ENCODE measurements around the gene NAA60. TPM values are rescaled to one million over a fixed set of nuclear protein-coding genes. Genes with fewer than 3 reads are reported as not detected.

NAA60 gene
- polyA plus RNA-seq, 1 of the 3 experiments (the other 2 are of a cell fraction): 17.2 TPM

DNA sequence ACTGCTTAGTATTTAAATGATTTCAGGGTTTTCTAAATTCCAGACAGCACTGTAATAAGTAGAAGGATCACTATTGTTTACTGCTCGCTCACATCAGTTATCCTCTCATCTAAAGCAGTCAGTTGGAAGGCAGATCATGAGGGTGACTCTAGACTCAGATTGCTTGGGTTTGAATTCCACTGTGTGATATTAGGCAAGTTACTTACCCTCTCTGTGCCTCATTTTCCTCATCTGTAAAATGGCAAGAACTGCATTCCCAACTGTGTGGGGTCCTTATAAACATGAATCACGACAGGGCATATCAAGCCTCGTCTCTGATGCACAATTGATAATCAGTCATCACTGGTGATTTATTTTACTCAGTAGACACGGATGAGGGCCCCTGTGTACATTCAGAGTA is 72.4 kb downstream of the NAA60 start:
- peaks cover 32 to 72% of the 10 kb centered on the region in 2 experiments for H3K36me3 ChIP-seq (replicated peaks in 1 of 2; ENCODE audit: control insufficient read depth in 1 of 2, insufficient read depth in 2 of 2, low read length in 1 of 2)
- H3K27me3 ChIP-seq (ENCODE audit: insufficient read depth): no peaks in the 10 kb centered on the region
- H2AFZ ChIP-seq (ENCODE audit: low read depth): no peak overlapping the region
- ChIA-PET CTCF (no interaction called here), POLR2A (no interaction called here)
- H3K27ac ChIP-seq (ENCODE audit: low read depth in 2 of 2, low read length in 1 of 2): no peak overlapping the region
- H3K4me3 ChIP-seq (ENCODE audit: low read depth in 2 of 2, low read length in 1 of 2): no peak overlapping the region
- H3F3A ChIP-seq (replicated peaks; ENCODE audit: insufficient read depth): peaks cover 3% of the 10 kb centered on the region
- no peak overlapping the region for H3K4me2 ChIP-seq
- DNase-seq: no peak
- H3K4me1 ChIP-seq (ENCODE audit: control insufficient read depth in 1 of 2, insufficient read depth in 2 of 2, low read depth in 1 of 2, low read length in 1 of 2): no peaks in the 10 kb centered on the region; a peak in 1 of 4 replicates
- H3K9me2 ChIP-seq: no peaks in the 10 kb centered on the region
- H3K79me2 ChIP-seq (ENCODE audit: insufficient read depth): no peaks in the 10 kb centered on the region
- TF ChIP-seq FOSL2 (IDR thresholded peaks at IDR 0.05; ENCODE audit: borderline replicate concordance, low read depth) (no peak), RXRA (IDR thresholded peaks at IDR 0.05; ENCODE audit: borderline replicate concordance, low read depth) (no peak), FOXM1 (IDR thresholded peaks at IDR 0.05; ENCODE audit: low read depth) (no peak), RAD21 (IDR thresholded peaks at IDR 0.05; ENCODE audit: low read length) (no peak)
- TF ChIP-seq, protein P1, sequence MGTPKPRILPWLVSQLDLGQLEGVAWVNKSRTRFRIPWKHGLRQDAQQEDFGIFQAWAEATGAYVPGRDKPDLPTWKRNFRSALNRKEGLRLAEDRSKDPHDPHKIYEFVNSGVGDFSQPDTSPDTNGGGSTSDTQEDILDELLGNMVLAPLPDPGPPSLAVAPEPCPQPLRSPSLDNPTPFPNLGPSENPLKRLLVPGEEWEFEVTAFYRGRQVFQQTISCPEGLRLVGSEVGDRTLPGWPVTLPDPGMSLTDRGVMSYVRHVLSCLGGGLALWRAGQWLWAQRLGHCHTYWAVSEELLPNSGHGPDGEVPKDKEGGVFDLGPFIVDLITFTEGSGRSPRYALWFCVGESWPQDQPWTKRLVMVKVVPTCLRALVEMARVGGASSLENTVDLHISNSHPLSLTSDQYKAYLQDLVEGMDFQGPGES (IDR thresholded peaks at IDR 0.05; ENCODE audit: low read depth, low read length): no peak
- TF ChIP-seq, protein P2, sequence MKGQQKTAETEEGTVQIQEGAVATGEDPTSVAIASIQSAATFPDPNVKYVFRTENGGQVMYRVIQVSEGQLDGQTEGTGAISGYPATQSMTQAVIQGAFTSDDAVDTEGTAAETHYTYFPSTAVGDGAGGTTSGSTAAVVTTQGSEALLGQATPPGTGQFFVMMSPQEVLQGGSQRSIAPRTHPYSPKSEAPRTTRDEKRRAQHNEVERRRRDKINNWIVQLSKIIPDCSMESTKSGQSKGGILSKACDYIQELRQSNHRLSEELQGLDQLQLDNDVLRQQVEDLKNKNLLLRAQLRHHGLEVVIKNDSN (IDR thresholded peaks at IDR 0.05; ENCODE audit: borderline replicate concordance, low read depth): no peak
- H3K9ac ChIP-seq: no peak overlapping the region
- H4K20me1 ChIP-seq (ENCODE audit: insufficient read depth): no peaks in the 10 kb centered on the region
- 91% methylated on average over 4 of the region's 4 CpGs for WGBS (ENCODE audit: low lambda C conversion rate)
- H3K9me3 ChIP-seq: no peaks in the 10 kb centered on the region

DNA sequence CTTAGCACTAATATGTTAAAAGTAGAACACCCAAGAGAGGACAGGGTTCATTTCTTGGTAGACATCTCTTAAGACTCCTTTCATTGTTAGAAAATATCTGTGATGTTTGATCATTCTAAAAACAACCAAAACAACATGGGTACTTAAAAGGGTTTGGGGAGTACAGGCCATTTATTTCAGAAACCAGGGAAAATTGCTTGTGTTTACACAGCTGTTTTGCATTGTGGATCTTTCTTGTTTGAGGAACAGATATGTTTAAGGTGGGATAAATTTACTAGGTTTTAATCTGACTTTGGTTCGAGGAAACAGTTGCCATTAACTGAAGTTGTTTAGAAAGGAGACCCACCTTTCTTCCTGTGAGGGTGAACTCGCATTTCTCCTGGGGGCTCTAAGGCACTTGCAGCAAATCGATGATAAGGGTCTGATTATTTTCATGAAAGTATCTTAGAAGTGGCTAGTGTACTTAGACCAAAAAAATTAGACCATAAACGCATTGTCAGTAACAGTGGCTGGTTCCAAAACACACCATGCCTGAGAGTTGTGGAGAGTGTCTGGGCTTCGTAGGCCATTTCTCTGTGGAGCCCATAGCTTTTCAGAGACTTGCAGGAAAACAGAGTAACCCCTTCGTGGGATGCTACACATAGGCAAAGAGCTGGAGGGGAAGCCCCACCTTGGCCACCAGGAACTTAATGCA is 75.0 kb downstream of the NAA60 start:
- 87% methylated on average over 6 of the region's 6 CpGs for WGBS (ENCODE audit: low lambda C conversion rate)

More for the DNA sequence above, 75.0 kb downstream of the NAA60 start:
- Histone ChIP-seq H4K20me1 (ENCODE audit: insufficient read depth) (no peaks in the 10 kb centered on the region), H3K9me2 (no peaks in the 10 kb centered on the region), H3K4me3 (ENCODE audit: low read depth in 2 of 2, low read length in 1 of 2) (no peak overlapping the region), H3K27ac (ENCODE audit: low read depth in 2 of 2, low read length in 1 of 2) (no peak overlapping the region), H3K9me3 (no peaks in the 10 kb centered on the region), H3F3A (replicated peaks; ENCODE audit: insufficient read depth) (peaks cover 3% of the 10 kb centered on the region), H3K4me2 (no peak overlapping the region), H3K9ac (no peak overlapping the region), H3K36me3 (replicated peaks in 1 of 2; ENCODE audit: control insufficient read depth in 1 of 2, insufficient read depth in 2 of 2, low read length in 1 of 2) (peaks cover 42 to 70% of the 10 kb centered on the region in 2 experiments), H3K79me2 (ENCODE audit: insufficient read depth) (no peaks in the 10 kb centered on the region), H3K27me3 (ENCODE audit: insufficient read depth) (no peaks in the 10 kb centered on the region), H2AFZ (ENCODE audit: low read depth) (no peak overlapping the region), H3K4me1 (ENCODE audit: control insufficient read depth in 1 of 2, insufficient read depth in 2 of 2, low read depth in 1 of 2, low read length in 1 of 2) (no peaks in the 10 kb centered on the region; a peak in 1 of 4 replicates)
- CTCF ChIA-PET: interaction anchor here (0.8 kb wide), 1 partner anchor 17 kb away, joined by 3 read pairs; the partner anchor contains the start of gene CLUAP1
- TF ChIP-seq, protein P3, sequence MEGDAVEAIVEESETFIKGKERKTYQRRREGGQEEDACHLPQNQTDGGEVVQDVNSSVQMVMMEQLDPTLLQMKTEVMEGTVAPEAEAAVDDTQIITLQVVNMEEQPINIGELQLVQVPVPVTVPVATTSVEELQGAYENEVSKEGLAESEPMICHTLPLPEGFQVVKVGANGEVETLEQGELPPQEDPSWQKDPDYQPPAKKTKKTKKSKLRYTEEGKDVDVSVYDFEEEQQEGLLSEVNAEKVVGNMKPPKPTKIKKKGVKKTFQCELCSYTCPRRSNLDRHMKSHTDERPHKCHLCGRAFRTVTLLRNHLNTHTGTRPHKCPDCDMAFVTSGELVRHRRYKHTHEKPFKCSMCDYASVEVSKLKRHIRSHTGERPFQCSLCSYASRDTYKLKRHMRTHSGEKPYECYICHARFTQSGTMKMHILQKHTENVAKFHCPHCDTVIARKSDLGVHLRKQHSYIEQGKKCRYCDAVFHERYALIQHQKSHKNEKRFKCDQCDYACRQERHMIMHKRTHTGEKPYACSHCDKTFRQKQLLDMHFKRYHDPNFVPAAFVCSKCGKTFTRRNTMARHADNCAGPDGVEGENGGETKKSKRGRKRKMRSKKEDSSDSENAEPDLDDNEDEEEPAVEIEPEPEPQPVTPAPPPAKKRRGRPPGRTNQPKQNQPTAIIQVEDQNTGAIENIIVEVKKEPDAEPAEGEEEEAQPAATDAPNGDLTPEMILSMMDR (IDR thresholded peaks at IDR 0.05): no peak
- no peak for TF ChIP-seq MXI1 (IDR thresholded peaks at IDR 0.05; ENCODE audit: low read depth, low read length)
- TF ChIP-seq CHD2 (IDR thresholded peaks at IDR 0.05; ENCODE audit: low read length, partially characterized antibody): no peak
- TF ChIP-seq, protein P4, sequence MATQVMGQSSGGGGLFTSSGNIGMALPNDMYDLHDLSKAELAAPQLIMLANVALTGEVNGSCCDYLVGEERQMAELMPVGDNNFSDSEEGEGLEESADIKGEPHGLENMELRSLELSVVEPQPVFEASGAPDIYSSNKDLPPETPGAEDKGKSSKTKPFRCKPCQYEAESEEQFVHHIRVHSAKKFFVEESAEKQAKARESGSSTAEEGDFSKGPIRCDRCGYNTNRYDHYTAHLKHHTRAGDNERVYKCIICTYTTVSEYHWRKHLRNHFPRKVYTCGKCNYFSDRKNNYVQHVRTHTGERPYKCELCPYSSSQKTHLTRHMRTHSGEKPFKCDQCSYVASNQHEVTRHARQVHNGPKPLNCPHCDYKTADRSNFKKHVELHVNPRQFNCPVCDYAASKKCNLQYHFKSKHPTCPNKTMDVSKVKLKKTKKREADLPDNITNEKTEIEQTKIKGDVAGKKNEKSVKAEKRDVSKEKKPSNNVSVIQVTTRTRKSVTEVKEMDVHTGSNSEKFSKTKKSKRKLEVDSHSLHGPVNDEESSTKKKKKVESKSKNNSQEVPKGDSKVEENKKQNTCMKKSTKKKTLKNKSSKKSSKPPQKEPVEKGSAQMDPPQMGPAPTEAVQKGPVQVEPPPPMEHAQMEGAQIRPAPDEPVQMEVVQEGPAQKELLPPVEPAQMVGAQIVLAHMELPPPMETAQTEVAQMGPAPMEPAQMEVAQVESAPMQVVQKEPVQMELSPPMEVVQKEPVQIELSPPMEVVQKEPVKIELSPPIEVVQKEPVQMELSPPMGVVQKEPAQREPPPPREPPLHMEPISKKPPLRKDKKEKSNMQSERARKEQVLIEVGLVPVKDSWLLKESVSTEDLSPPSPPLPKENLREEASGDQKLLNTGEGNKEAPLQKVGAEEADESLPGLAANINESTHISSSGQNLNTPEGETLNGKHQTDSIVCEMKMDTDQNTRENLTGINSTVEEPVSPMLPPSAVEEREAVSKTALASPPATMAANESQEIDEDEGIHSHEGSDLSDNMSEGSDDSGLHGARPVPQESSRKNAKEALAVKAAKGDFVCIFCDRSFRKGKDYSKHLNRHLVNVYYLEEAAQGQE (IDR thresholded peaks at IDR 0.05; ENCODE audit: low read depth, low read length): no peak
- TF ChIP-seq SMC3 (IDR thresholded peaks at IDR 0.05; ENCODE audit: low read depth, low read length): no peak
- no peak for TF ChIP-seq RAD21 (IDR thresholded peaks at IDR 0.05; ENCODE audit: low read length)
- no peak for TF ChIP-seq RCOR1 (IDR thresholded peaks at IDR 0.05; ENCODE audit: low read length)
- no peak for TF ChIP-seq RFX5 (IDR thresholded peaks at IDR 0.05; ENCODE audit: low read length)
- TF ChIP-seq, protein P5, sequence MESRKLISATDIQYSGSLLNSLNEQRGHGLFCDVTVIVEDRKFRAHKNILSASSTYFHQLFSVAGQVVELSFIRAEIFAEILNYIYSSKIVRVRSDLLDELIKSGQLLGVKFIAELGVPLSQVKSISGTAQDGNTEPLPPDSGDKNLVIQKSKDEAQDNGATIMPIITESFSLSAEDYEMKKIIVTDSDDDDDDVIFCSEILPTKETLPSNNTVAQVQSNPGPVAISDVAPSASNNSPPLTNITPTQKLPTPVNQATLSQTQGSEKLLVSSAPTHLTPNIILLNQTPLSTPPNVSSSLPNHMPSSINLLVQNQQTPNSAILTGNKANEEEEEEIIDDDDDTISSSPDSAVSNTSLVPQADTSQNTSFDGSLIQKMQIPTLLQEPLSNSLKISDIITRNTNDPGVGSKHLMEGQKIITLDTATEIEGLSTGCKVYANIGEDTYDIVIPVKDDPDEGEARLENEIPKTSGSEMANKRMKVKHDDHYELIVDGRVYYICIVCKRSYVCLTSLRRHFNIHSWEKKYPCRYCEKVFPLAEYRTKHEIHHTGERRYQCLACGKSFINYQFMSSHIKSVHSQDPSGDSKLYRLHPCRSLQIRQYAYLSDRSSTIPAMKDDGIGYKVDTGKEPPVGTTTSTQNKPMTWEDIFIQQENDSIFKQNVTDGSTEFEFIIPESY (IDR thresholded peaks at IDR 0.05; ENCODE audit: borderline replicate concordance, low read depth): no peak
- no peak for TF ChIP-seq FOXM1 (IDR thresholded peaks at IDR 0.05; ENCODE audit: low read depth)
- TF ChIP-seq NFIC (IDR thresholded peaks at IDR 0.05; ENCODE audit: borderline replicate concordance): no peak
- no peak for TF ChIP-seq YY1 (IDR thresholded peaks at IDR 0.05; ENCODE audit: low read depth)
- TF ChIP-seq RXRA (IDR thresholded peaks at IDR 0.05; ENCODE audit: borderline replicate concordance, low read depth): no peak
- DNase-seq: no peak
- POLR2A ChIA-PET: no interaction called here
